Hepatocyte (in vitro differentiated cells): ENCODE data around the gene FAF1. TPM values are rescaled to one million over a fixed set of nuclear protein-coding genes. Genes with fewer than 3 reads are reported as not detected.

Experiments used
- DNase-seq: peaks from one replicate; pipeline ENCODE4 v3.0.0-alpha.2; 2016; ENCODE audit warnings: low spot score
- H2AFZ ChIP-seq: fragments of 200-600 bp; sonication (generic); 2 replicates; pipeline ENCODE4 v1.6.0; 2016; ENCODE audit warnings: antibody characterized with exemption, mild to moderate bottlenecking
- H3K27ac ChIP-seq: fragments of 200-600 bp; sonication (generic); 2 replicates; pipeline ENCODE4 v1.5.1; 2016; ENCODE audit warnings: mild to moderate bottlenecking
- H3K27me3 ChIP-seq: fragments of 200-600 bp; sonication (generic); 2 replicates; pipeline ENCODE4 v1.6.1; 2016
- H3K36me3 ChIP-seq: fragments of 200-600 bp; sonication (generic); replicated peaks from 2 replicates; pipeline ENCODE4 v1.5.1; 2016; ENCODE audit warnings: low read depth; ENCODE audit not compliant: insufficient read depth
- H3K4me1 ChIP-seq: fragments of 200-600 bp; sonication (generic); 2 replicates; pipeline ENCODE4 v1.5.1; 2016; ENCODE audit warnings: mild to moderate bottlenecking, moderate library complexity; ENCODE audit not compliant: insufficient read depth
- H3K4me2 ChIP-seq: fragments of 200-600 bp; sonication (generic); 2 replicates; pipeline ENCODE4 v1.6.0; 2016
- H3K4me3 ChIP-seq: fragments of 200-600 bp; sonication (generic); 2 replicates; pipeline ENCODE4 v1.5.1; 2016; ENCODE audit warnings: mild to moderate bottlenecking
- H3K79me2 ChIP-seq: fragments of 200-600 bp; sonication (generic); 2 replicates; pipeline ENCODE4 v1.6.0; 2017; ENCODE audit warnings: mild to moderate bottlenecking
- H3K9me2 ChIP-seq: fragments of 200-600 bp; sonication (generic); replicated peaks from 2 replicates; pipeline ENCODE4 v1.6.0; 2017; ENCODE audit warnings: mild to moderate bottlenecking; ENCODE audit not compliant: insufficient read depth
- H3K9me3 ChIP-seq: fragments of 200-600 bp; sonication (generic); 2 replicates; pipeline ENCODE4 v1.5.1; 2016; ENCODE audit warnings: low read depth, mild to moderate bottlenecking
- H4K20me1 ChIP-seq: fragments of 200-600 bp; sonication (generic); 2 replicates; pipeline ENCODE4 v1.6.0; 2016; ENCODE audit warnings: mild to moderate bottlenecking; ENCODE audit not compliant: insufficient read depth, poor library complexity, severe bottlenecking
- EZH2 ChIP-seq: fragments of 200-600 bp; sonication (generic); IDR thresholded peaks from 2 replicates; pipeline ENCODE4 v1.6.1; 2016; ENCODE audit warnings: antibody characterized with exemption, mild to moderate bottlenecking, borderline replicate concordance
- EZH2phosphoT487 ChIP-seq: fragments of 200-600 bp; sonication (generic); IDR thresholded peaks from one replicate; pipeline ENCODE4 v1.6.1; 2018; ENCODE audit warnings: antibody characterized with exemption, mild to moderate bottlenecking, low read depth, moderate library complexity; ENCODE audit not compliant: unreplicated experiment, severe bottlenecking
- WGBS: methylation state at CpG from one replicate; pipeline ENCODE4 v1.1.6; 2016; ENCODE audit warnings: low lambda C conversion rate; ENCODE audit errors: missing lambda C conversion rate; 5-methylcytosine and 5-hydroxymethylcytosine counted together
- polyA plus RNA-seq: library from polyadenylated mRNA; unstranded; fragments of >200 nt; fragmentation: Nextera tagmentation; extraction: Ambion mirVana; gene quantifications from 2 replicates; pipeline ENCODE4 v1.2.1, GENCODE V29; 2016
- total RNA-seq: library from RNA; depleted of rRNA; stranded (reverse); fragments of >200 nt; gene quantifications from 2 replicates; pipeline ENCODE4 v1.2.3, GENCODE V29; 2014
- TF ChIP-seq, protein P1 (sequence below): fragments of 200-600 bp; sonication (generic); IDR thresholded peaks from 2 replicates; pipeline ENCODE4 v1.5.1; 2016; ENCODE audit warnings: antibody characterized with exemption, mild to moderate bottlenecking; ENCODE audit not compliant: poor library complexity

FAF1 gene
- total and polyA plus RNA-seq, 2 experiments from 2014 or later: 25.7 to 35.5 TPM

DNA sequence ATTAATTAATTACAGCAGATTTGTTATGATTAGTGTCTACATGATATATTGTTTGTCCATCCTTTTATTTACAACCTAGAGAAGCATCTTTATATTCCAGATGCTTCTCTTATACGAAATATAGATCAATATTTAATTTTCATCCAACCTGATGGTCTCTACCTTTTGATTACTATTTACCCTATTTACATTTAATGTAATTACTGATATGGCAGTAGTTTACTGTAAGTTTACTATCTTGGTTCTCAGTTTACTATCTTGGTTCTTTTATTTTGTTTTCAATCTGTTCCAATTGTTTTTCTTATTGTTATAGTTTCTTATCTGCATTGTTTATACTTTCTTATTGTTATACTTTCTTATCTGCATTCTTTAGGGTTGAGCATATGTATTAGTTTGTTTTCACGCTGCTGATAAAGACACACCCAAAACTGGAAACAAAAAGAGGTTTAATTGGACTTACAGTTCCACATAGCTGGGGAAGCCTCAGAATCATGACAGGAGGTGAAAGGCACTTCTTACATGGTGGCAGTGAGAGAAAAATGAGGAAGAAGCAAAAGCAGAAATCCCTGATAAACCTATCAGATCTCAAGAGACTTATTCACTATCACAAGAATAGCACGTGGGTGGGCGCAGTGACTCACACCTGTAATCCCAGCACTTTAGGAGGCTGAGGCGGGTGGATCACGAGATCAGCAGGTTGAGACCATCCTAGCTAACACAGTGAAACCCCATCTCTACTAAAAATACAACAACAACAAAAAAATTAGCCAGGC, 28.9 kb downstream of the FAF1 start:
- H3K27me3 ChIP-seq: no peaks in the 10 kb centered on the region
- WGBS: 70% methylated on average over 6 of the region's 6 CpGs
- H3K4me2 ChIP-seq: no peak overlapping the region
- no peak overlapping the region for H2AFZ ChIP-seq
- DNase-seq: no peak
- no peaks in the 10 kb centered on the region for H3K4me1 ChIP-seq
- TF ChIP-seq EZH2phosphoT487 (no peak), EZH2 (no peak)
- TF ChIP-seq, protein P1, sequence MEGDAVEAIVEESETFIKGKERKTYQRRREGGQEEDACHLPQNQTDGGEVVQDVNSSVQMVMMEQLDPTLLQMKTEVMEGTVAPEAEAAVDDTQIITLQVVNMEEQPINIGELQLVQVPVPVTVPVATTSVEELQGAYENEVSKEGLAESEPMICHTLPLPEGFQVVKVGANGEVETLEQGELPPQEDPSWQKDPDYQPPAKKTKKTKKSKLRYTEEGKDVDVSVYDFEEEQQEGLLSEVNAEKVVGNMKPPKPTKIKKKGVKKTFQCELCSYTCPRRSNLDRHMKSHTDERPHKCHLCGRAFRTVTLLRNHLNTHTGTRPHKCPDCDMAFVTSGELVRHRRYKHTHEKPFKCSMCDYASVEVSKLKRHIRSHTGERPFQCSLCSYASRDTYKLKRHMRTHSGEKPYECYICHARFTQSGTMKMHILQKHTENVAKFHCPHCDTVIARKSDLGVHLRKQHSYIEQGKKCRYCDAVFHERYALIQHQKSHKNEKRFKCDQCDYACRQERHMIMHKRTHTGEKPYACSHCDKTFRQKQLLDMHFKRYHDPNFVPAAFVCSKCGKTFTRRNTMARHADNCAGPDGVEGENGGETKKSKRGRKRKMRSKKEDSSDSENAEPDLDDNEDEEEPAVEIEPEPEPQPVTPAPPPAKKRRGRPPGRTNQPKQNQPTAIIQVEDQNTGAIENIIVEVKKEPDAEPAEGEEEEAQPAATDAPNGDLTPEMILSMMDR: no peak
- no peaks in the 10 kb centered on the region for H3K9me3 ChIP-seq
- no peaks in the 10 kb centered on the region for H3K9me2 ChIP-seq
- no peaks in the 10 kb centered on the region for H4K20me1 ChIP-seq
- no peak overlapping the region for H3K4me3 ChIP-seq
- H3K36me3 ChIP-seq: no peaks in the 10 kb centered on the region
- no peak overlapping the region for H3K27ac ChIP-seq
- peaks cover 43% of the 10 kb centered on the region for H3K79me2 ChIP-seq

DNA sequence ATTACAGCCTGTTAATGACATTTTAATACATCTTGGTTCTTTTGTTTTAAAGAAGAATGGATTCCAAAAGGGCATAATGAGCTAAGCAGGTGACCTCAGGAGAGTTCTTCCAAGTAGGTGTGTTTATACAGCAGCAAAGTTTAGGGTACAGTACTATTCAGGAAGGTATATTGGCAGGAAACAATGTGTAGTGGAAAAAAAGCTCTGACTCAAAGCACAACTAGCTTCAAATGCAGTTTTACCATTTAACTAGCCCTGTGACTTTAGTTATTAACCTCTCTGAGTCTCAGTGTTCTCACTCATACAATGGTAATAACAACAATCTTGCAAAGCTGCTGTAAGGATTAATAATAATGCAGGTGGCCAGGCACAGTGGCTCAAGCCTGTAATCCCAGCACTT, 29.9 kb downstream of the FAF1 start:
- Histone ChIP-seq H4K20me1 (no peaks in the 10 kb centered on the region), H3K9me3 (no peaks in the 10 kb centered on the region), H3K4me2 (no peak overlapping the region), H3K36me3 (no peaks in the 10 kb centered on the region), H3K27ac (no peak overlapping the region), H3K4me1 (no peaks in the 10 kb centered on the region), H3K27me3 (no peaks in the 10 kb centered on the region), H2AFZ (no peak overlapping the region), H3K4me3 (no peak overlapping the region), H3K9me2 (no peaks in the 10 kb centered on the region), H3K79me2 (peaks cover 39% of the 10 kb centered on the region)
- no peak for TF ChIP-seq EZH2
- DNase-seq: no peak

DNA sequence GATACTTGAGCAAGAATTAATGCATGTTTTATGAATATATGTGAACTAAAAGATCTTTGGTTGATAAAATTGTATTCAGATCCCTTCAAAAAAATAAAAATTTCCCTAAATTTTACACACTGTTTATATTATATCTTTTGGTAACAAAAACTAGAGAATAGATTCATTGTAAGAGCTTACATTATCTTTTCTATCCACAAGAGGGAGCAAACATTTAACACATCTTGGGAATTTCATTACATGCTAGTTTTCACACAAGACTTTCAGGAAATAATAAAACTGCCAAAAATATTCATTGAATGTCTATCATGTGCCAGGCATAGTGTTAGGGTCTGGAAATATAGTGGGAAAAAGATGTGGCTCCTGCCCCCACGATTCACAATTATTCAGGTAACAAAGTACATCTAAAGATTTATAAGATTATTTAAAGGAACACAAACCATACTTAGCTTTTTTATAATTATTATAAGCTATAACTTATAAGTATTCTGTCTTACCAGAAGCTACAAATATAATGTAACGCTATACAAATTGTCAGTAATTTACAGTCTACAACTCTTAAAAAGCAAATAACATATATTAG, 30.6 kb downstream of the FAF1 start:
- H3K4me1 ChIP-seq: no peaks in the 10 kb centered on the region
- no peaks in the 10 kb centered on the region for H3K9me2 ChIP-seq
- no peaks in the 10 kb centered on the region for H3K27me3 ChIP-seq
- peaks cover 40% of the 10 kb centered on the region for H3K79me2 ChIP-seq
- H4K20me1 ChIP-seq: no peaks in the 10 kb centered on the region
- no peaks in the 10 kb centered on the region for H3K9me3 ChIP-seq
- TF ChIP-seq EZH2phosphoT487 (no peak), EZH2 (no peak)
- TF ChIP-seq, protein P1: peak; percentile 70
- H3K4me2 ChIP-seq: no peak overlapping the region
- H3K4me3 ChIP-seq: no peak overlapping the region
- H2AFZ ChIP-seq: no peak overlapping the region
- H3K27ac ChIP-seq: no peak overlapping the region
- DNase-seq: peak; percentile 25
- no peaks in the 10 kb centered on the region for H3K36me3 ChIP-seq
- WGBS: 49% methylated on average over 2 of the region's 2 CpGs

DNA sequence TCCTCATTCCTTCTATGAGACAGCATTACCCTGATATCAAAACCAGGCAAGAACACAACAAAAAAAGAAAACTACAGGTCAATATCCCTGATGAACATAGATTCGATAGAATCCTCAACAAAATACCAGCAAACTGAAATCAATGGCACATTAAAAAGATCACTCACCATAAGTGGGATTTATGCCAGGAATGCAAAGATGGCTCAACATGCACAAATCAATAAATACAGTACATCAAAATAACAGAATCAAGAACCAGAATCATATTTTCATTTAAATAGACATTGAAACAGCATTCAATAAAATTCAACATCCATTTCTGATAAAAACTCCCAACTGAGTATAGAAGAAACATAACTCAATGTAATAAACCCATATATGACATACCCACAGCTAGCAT, 36.5 kb downstream of the FAF1 start:
- Histone ChIP-seq H3K4me1 (no peaks in the 10 kb centered on the region), H3K4me2 (no peak overlapping the region), H3K9me2 (no peaks in the 10 kb centered on the region), H3K27ac (no peak overlapping the region), H3K27me3 (no peaks in the 10 kb centered on the region), H3K4me3 (no peak overlapping the region), H3K36me3 (no peaks in the 10 kb centered on the region), H4K20me1 (no peaks in the 10 kb centered on the region), H2AFZ (no peak overlapping the region), H3K9me3 (peaks cover 7% of the 10 kb centered on the region), H3K79me2 (peaks cover 64% of the 10 kb centered on the region)
- TF ChIP-seq EZH2phosphoT487 (no peak), EZH2 (no peak)
- TF ChIP-seq, protein P1: no peak
- WGBS: 97% methylated on average over 1 of the region's 1 CpG
- no peak for DNase-seq
